RWPE1 (cell line): Measurements from ENCODE around the gene L3MBTL3.

Experiments
- CTCF ChIA-PET: fragments of 350-600 bp; sonication (Branson Sonifier 250); formaldehyde crosslinking; extraction: SDS; loops from one replicate; lab custom pipeline; 2021; lab: Yijun Ruan, JAX
- POLR2A ChIA-PET: fragments of 400-600 bp; formaldehyde crosslinking; extraction: SDS; loops from one replicate; lab custom pipeline; 2020; ENCODE audit warnings: antibody characterized with exemption; ENCODE audit not compliant: low non-redundant PET; lab: Yijun Ruan, JAX
- DNase-seq: peaks from one replicate; pipeline ENCODE4 v3.0.0; 2012; ENCODE audit warnings: low spot score
- H3K27ac ChIP-seq: fragments of 450-650 bp; 2 replicates; pipeline ENCODE4 v1.5.1; 2017
- TF ChIP-seq, protein P1 (sequence below): fragments of 450-650 bp; conservative IDR thresholded peaks from 2 replicates; pipeline ENCODE4 v1.5.1; 2017; ENCODE audit warnings: low read depth, mild to moderate bottlenecking

The L3MBTL3 gene

DNA sequence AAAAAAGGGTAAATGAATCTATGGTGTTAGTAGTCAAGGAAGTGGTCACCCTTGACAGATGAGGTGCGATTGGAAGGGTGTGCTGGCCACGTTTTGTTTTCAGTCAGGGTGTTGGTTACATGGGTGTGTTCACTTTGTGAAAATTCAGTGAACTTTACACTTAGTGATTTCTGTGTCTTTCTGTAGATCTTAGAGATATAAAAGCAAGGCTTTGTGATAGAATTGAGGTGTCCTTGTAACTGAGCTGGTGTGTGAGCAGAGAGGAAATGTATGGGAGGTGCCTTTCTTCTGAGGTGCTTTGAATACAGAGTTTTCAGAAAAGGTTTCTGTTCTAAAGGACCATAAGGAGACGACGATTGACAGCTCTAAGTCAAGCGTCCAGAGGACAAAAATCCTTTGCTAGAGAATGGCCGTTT is 113.9 kb downstream of the L3MBTL3 start:
- ChIA-PET CTCF (interaction anchor here (0.6 kb wide), 1 partner anchor 17 kb away, joined by 3 read pairs; no protein-coding TSS in a partner anchor), POLR2A (no interaction called here)
- H3K27ac ChIP-seq, result no peak overlapping the region
- DNase-seq, result no peak
- TF ChIP-seq, protein P1, sequence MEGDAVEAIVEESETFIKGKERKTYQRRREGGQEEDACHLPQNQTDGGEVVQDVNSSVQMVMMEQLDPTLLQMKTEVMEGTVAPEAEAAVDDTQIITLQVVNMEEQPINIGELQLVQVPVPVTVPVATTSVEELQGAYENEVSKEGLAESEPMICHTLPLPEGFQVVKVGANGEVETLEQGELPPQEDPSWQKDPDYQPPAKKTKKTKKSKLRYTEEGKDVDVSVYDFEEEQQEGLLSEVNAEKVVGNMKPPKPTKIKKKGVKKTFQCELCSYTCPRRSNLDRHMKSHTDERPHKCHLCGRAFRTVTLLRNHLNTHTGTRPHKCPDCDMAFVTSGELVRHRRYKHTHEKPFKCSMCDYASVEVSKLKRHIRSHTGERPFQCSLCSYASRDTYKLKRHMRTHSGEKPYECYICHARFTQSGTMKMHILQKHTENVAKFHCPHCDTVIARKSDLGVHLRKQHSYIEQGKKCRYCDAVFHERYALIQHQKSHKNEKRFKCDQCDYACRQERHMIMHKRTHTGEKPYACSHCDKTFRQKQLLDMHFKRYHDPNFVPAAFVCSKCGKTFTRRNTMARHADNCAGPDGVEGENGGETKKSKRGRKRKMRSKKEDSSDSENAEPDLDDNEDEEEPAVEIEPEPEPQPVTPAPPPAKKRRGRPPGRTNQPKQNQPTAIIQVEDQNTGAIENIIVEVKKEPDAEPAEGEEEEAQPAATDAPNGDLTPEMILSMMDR, result no peak

DNA sequence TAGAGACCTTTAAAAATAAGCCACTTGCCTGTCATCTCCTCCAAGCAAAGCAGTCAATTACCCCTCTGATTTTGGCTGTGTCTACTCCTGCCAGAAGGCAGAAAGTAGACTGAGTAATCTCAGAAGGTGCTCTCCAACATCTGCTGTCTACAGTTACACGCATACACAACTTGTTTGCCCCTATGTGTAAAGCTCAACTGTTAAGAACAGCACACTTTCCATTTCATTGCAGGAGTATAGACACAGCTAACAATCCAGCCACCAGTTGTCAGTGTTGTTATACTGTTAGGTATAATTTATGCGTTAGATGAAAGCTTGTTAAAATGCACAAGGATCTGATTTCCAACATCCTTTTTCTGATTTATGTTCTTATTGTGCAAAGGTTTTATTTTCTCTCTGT is 116.2 kb downstream of the L3MBTL3 start:
- ChIA-PET POLR2A (no interaction called here), CTCF (no interaction called here)
- H3K27ac ChIP-seq, result no peak overlapping the region
- DNase-seq, result no peak
- TF ChIP-seq, protein P1, result no peak

DNA sequence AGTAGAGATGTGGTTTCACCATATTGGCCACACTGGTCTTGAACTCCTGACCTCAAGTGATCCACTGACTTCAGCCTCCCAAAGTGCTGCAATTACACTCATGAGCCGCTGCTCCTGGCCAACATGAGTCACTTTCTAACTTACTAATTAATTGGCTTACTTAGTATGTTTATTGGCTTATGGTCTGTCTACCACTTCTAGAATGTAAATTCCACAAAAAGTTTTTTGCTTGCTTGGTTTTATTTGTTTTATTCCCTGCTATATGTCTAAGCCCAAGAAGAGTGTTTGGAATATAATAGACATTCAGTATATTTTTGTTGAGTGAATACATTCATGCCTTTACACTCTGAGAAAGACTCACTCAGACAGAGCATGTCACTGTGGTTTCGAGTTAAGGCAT is 118.4 kb downstream of the L3MBTL3 start:
- DNase-seq, result no peak
- ChIA-PET CTCF (no interaction called here), POLR2A (no interaction called here)
- TF ChIP-seq, protein P1, result no peak
- H3K27ac ChIP-seq, result no peak overlapping the region

DNA sequence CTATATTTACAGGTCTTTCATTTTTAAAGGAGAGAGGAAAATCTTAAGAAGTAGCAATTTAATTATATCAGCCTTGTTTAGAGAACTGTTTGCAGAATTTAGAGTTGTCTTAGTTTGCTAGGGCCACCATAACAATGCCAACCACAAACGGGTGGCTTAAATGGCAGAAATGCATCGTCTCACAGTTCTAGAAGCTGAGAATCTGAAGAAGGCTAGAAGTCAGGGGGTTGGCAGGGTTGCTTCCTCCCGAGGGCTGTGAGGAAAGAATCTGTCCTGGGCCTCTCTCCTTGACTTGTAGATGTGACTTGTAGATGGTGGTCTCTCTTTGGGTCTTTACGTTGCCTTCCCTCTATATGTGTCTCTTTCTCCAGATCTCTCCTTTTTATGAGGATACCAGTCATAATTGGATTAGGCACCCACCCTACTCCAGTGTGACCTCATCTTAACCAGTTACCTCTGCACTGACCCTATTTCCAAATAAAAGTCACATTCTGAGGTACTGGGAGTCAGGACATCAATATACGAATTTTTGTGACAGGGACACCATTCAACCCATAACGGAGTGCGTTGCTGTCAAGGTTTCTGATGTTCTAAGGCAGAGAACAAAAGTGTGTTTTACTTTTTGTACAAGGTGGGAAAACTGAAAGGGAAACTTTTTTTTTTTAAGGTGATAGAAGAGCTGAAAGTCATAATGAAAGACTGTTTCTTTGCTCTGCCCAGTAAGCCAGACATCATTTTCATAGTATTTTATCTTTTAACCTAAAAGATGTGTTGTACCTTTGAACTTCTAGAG is 119.9 kb downstream of the L3MBTL3 start:
- no peak for DNase-seq
- no peak overlapping the region for H3K27ac ChIP-seq
- CTCF ChIA-PET, result no interaction called here
- POLR2A ChIA-PET, result no interaction called here
- TF ChIP-seq, protein P1, result no peak

DNA sequence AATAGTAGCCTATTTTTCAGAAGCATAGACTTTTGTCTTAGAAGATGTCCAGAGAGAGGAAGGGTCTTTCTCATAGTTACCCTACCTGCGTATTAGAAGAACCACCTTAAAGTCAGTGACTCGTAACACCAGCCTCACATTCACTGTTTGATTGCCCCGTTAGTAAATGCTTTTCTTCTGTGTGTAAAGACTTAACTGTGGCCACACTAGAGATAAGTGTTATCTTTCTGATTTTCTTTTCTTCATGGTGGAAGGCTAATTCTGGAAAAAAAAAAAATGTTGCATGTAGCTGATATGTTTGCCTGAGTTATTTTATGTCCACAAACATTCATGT is 120.5 kb downstream of the L3MBTL3 start:
- ChIA-PET POLR2A (no interaction called here), CTCF (interaction anchor here (0.6 kb wide), 1 partner anchor 48 kb away, joined by 3 read pairs; no protein-coding TSS in a partner anchor)
- TF ChIP-seq, protein P1, result no peak
- DNase-seq, result no peak
- H3K27ac ChIP-seq, result no peak overlapping the region

DNA sequence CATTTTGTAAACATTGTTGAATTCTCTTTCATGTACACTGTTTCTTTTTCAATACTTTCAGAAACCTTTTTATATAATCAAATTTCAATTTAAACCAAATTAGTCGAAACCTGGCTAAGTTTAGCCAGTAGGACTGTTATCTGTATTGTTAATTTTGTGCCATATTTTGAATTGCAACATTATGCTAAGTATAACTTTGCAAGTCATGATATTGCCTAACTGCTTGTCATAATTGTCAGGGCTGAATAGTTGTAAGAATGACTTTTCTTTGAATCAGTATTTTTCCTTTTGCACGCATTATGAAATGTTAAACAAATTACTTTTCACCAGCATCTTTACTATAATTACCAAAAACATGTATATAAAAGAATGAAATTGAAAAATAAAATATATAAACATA is 121.7 kb downstream of the L3MBTL3 start:
- TF ChIP-seq, protein P1, result no peak
- POLR2A ChIA-PET, result no interaction called here
- no peak for DNase-seq
- H3K27ac ChIP-seq, result no peak overlapping the region
- CTCF ChIA-PET, result interaction anchor here (0.5 kb wide), 1 partner anchor 1197 kb away, joined by 8 read pairs; no protein-coding TSS in a partner anchor
